Omental fat pad (tissue), 4 donors: ENCODE results near the gene KLHL35. TPM values are rescaled to one million over a fixed set of nuclear protein-coding genes. Genes with fewer than 3 reads are reported as not detected.

ENCODE experiments used
- ATAC-seq: fragments of 150-250 bp; one replicate; pipeline ENCODE4 v1.9.1; 2016; ENCODE audit warnings: mild to moderate bottlenecking, moderate library complexity; ENCODE audit not compliant: low FRiP score
- DNase-seq: peaks from one replicate; pipeline ENCODE4 v3.0.0-alpha.2; 2019; ENCODE audit warnings: low spot score
- small RNA-seq: library from RNA; depleted of rRNA; stranded (forward); fragments of <200 nt; gene quantifications from one replicate; pipeline ENCODE3, GENCODE V24; 2016
- total RNA-seq, 4 donors: library from RNA; depleted of rRNA; stranded (reverse); fragments of >200 nt; gene quantifications; one replicate each; pipeline ENCODE4 v1.1.0, GENCODE V29; 2016
- TF ChIP-seq, protein P1 (sequence below), 3 donors: fragments of 450-650 bp; IDR thresholded peaks; one replicate each; pipeline ENCODE4 v1.5.1; 2016 to 2017; ENCODE audit warnings: antibody characterized with exemption in 3 of 3, mild to moderate bottlenecking in 3 of 3, moderate library complexity in 2 of 3

The KLHL35 gene
- total RNA-seq, 4 donors from 2014 or later, result 1.3 to 2.4 (median 1.8) TPM; not detected in 1

DNA sequence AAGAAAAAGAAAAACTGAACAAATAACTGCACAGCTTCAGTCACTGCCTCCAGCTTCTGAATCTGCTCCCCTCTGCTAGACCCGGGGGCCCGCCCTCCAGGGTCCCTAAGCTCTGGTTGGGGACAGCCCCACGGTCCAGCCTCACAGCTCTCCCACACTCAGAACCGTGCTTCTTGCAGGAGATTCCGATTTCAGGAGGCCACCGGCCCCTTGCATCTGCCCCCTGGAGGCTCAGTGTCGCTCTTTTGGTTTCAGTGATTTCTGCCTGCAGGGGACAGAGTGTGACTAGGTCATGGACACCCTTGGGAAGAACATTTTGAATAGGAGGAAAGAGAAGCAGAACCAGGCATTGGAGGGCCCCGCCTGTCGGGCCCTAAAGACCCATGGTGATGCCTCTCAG is 56.8 kb downstream of the KLHL35 start:
- TF ChIP-seq, protein P1, sequence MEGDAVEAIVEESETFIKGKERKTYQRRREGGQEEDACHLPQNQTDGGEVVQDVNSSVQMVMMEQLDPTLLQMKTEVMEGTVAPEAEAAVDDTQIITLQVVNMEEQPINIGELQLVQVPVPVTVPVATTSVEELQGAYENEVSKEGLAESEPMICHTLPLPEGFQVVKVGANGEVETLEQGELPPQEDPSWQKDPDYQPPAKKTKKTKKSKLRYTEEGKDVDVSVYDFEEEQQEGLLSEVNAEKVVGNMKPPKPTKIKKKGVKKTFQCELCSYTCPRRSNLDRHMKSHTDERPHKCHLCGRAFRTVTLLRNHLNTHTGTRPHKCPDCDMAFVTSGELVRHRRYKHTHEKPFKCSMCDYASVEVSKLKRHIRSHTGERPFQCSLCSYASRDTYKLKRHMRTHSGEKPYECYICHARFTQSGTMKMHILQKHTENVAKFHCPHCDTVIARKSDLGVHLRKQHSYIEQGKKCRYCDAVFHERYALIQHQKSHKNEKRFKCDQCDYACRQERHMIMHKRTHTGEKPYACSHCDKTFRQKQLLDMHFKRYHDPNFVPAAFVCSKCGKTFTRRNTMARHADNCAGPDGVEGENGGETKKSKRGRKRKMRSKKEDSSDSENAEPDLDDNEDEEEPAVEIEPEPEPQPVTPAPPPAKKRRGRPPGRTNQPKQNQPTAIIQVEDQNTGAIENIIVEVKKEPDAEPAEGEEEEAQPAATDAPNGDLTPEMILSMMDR (IDR thresholded peaks at IDR 0.05), result no peak
- no peak for ATAC-seq
- no peak for DNase-seq

DNA sequence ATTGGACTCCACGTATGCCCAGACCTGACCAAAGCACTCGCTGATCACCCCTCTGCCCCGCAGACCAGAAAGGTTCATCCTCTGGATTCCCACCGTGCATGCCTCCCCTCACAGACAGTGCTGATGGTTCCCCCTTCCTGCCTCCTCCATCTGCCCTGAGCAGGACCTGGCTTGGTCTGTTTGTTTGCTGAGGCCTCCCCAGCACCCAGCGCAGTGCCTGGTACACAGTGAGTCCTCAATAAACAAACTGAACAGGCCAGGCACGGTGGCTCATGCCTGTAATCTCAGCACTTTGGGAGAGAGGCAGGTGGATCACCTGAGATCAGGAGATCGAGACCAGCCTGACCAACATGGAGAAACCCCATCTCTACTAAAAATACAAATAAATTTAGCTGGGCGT is 57.4 kb downstream of the KLHL35 start:
- TF ChIP-seq, protein P1 (IDR thresholded peaks at IDR 0.05), result no peak
- DNase-seq, result no peak
- ATAC-seq, result no peak

DNA sequence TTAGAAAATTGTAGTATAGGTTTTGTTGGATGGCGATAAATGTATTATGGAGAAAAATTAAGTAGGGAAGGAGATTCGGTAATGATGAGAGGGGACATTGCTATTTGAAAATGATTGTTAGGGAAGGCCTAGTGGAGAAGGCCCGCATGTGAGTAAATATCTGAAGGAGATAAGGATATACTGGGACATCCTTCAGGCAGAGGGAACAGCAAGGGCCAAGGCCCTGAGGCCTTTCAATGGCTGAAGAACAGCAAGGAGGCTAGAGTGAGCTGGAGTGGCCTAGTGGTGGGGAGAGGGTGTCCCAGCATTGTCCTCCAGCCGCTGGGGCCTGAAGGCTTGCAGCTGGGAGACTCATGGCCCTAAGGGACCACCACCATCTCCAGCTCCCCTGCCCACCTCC is 58.4 kb downstream of the KLHL35 start:
- TF ChIP-seq, protein P1 (IDR thresholded peaks at IDR 0.05), result no peak
- no peak for DNase-seq

DNA sequence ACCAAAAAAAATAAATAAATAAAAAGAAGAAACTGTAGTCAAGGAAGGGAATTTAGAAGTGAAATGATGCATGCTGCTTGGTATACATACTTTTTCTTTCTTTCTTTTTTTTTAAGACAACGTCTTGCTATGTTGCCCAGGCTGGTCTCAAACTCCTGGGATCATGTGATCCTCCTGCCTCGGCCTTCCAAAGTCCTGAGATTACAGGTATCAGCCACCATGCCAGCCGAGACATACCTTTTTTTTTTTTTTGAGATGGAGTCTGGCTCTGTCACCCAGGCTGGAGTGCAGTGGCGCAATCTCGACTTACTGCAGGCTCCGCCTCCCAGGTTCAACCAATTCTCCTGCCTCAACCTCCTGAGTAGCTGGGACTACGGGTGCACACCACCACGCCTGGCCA is 59.8 kb downstream of the KLHL35 start:
- ATAC-seq (no peak), DNase-seq (no peak)
- TF ChIP-seq, protein P1 (IDR thresholded peaks at IDR 0.05), result no peak

More for the DNA sequence above, 58.4 kb downstream of the KLHL35 start:
- no peak for ATAC-seq

Small RNAs within 50 kb of the gene (small RNA-seq; reads per million reads assigned to genes)
- not detected for gene SNORD15A
- gene SNORD15B, result 81.7 reads per million, percentile 96 among the genes with 10 or more reads in this experiment

Other genes starting within 250 kb of the KLHL35 start
- gene TPBGL, start 192.4 kb downstream of the KLHL35 start, total RNA-seq, result under 1 TPM in 2 of 4 donors, not detected in 2; 0.19 to 0.48 TPM
- 10 to 100 TPM; 34.7 to 75.0 (median 58.1) TPM for gene ARRB1, start 81.5 kb downstream of the KLHL35 start, total RNA-seq
- 1,000 to 10,000 TPM in 3 of 4 donors, 100 to 1,000 TPM in 1; 876 to 1,394 (median 1,127) TPM for gene RPS3, start 33.7 kb downstream of the KLHL35 start, total RNA-seq
- 10 to 100 TPM; 23.6 to 34.7 (median 31.7) TPM for gene GDPD5, start 92.7 kb upstream of the KLHL35 start, total RNA-seq
- gene SERPINH1, start 129.1 kb upstream of the KLHL35 start, total RNA-seq, result 100 to 1,000 TPM; 307 to 804 (median 482) TPM
- 1 to 10 TPM; 3.2 to 7.0 (median 4.2) TPM for gene MAP6, start 235.8 kb upstream of the KLHL35 start, total RNA-seq